ENCODE results near the gene MID1.

DNA sequence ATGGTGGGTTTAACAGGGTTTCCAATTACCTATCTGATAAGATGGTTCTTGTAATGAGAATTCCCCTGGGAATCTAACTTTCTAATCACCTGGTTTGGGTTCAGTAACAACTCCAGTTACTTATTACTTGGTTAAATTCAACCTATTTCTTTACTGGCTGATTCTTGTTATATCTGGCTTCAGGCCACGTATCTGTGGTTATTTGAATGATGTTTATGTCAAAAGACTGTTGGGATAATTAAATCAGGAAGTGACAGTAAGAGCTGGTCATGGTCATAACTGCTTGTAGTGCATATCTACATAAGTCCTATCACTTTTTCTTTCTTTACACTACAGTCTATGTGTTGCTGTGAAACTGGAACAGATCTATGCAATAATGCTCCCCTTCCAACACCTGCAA, 108.1 kb downstream of the MID1 start:
- TF ChIP-seq, protein P1, sequence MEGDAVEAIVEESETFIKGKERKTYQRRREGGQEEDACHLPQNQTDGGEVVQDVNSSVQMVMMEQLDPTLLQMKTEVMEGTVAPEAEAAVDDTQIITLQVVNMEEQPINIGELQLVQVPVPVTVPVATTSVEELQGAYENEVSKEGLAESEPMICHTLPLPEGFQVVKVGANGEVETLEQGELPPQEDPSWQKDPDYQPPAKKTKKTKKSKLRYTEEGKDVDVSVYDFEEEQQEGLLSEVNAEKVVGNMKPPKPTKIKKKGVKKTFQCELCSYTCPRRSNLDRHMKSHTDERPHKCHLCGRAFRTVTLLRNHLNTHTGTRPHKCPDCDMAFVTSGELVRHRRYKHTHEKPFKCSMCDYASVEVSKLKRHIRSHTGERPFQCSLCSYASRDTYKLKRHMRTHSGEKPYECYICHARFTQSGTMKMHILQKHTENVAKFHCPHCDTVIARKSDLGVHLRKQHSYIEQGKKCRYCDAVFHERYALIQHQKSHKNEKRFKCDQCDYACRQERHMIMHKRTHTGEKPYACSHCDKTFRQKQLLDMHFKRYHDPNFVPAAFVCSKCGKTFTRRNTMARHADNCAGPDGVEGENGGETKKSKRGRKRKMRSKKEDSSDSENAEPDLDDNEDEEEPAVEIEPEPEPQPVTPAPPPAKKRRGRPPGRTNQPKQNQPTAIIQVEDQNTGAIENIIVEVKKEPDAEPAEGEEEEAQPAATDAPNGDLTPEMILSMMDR (IDR thresholded peaks at IDR 0.05; ENCODE audit: insufficient read depth, low read length, poor library complexity, severe bottlenecking) = no peak
- TF ChIP-seq EZH2phosphoT487 (conservative IDR thresholded peaks at IDR 0.05; ENCODE audit: low read length) = no peak

Measured in SU-DHL-6 (cell line).